Measurements from ENCODE around the gene NT5M.

DNA sequence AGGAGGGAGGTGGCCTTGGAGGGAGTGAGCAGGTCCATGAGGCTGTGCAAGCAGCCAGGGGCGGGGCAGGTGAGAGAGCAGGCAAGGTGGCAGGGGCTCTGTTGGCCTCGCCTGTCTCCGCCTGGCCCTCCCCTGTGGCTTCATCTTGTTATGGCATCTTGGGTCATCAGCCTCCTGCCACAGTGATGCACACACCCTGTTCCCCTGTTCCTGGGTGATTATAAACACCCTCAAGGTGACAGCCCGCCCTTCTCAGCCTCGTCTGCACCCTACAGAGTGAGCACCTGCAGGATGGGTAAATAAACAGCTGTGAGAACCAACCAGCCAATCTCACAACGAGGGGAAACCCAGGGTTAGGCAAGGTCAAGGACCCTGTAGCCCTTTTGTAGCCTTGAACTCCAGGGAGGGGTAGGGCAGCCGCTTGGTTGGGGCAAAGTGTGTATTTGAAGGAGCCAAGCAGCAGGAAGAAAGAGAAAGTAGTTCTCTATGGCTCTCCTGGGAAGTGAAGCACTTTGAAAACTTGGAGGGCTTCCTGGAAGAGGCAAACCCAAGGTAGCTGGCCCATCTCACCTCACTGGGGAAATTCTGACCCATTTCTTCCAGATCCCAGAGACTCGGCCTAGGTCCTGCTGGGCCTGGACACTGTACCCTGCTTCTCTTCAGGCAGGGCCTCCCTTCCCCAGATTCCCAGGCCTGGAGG is 60.6 kb downstream of the NT5M start:
- TF ChIP-seq, protein P1, sequence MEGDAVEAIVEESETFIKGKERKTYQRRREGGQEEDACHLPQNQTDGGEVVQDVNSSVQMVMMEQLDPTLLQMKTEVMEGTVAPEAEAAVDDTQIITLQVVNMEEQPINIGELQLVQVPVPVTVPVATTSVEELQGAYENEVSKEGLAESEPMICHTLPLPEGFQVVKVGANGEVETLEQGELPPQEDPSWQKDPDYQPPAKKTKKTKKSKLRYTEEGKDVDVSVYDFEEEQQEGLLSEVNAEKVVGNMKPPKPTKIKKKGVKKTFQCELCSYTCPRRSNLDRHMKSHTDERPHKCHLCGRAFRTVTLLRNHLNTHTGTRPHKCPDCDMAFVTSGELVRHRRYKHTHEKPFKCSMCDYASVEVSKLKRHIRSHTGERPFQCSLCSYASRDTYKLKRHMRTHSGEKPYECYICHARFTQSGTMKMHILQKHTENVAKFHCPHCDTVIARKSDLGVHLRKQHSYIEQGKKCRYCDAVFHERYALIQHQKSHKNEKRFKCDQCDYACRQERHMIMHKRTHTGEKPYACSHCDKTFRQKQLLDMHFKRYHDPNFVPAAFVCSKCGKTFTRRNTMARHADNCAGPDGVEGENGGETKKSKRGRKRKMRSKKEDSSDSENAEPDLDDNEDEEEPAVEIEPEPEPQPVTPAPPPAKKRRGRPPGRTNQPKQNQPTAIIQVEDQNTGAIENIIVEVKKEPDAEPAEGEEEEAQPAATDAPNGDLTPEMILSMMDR (IDR thresholded peaks at IDR 0.05; ENCODE audit: insufficient read depth, low read length) = no peak
- TF ChIP-seq POLR2AphosphoS5 (IDR thresholded peaks at IDR 0.05; ENCODE audit: low read depth) (no peak), SPI1 (IDR thresholded peaks at IDR 0.05; ENCODE audit: borderline replicate concordance, low read depth) (no peak)
- TF ChIP-seq, protein P2, sequence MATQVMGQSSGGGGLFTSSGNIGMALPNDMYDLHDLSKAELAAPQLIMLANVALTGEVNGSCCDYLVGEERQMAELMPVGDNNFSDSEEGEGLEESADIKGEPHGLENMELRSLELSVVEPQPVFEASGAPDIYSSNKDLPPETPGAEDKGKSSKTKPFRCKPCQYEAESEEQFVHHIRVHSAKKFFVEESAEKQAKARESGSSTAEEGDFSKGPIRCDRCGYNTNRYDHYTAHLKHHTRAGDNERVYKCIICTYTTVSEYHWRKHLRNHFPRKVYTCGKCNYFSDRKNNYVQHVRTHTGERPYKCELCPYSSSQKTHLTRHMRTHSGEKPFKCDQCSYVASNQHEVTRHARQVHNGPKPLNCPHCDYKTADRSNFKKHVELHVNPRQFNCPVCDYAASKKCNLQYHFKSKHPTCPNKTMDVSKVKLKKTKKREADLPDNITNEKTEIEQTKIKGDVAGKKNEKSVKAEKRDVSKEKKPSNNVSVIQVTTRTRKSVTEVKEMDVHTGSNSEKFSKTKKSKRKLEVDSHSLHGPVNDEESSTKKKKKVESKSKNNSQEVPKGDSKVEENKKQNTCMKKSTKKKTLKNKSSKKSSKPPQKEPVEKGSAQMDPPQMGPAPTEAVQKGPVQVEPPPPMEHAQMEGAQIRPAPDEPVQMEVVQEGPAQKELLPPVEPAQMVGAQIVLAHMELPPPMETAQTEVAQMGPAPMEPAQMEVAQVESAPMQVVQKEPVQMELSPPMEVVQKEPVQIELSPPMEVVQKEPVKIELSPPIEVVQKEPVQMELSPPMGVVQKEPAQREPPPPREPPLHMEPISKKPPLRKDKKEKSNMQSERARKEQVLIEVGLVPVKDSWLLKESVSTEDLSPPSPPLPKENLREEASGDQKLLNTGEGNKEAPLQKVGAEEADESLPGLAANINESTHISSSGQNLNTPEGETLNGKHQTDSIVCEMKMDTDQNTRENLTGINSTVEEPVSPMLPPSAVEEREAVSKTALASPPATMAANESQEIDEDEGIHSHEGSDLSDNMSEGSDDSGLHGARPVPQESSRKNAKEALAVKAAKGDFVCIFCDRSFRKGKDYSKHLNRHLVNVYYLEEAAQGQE (IDR thresholded peaks at IDR 0.05; ENCODE audit: insufficient replicate concordance, low read depth) = no peak

Measured in HL-60 (cell line).